Inflammatory macrophage (primary cell): ENCODE results near the gene WARS2.
"Not testable (repeated sequence)": the region's sequence is repeated elsewhere in the genome, so short reads cannot be mapped to it uniquely, and the experiment has no call there.

Source experiments
- DNase-seq, 2 donors: peaks; one replicate each; pipeline ENCODE4 v3.0.0-alpha.2; 2020 to 2022
- total RNA-seq, 18 experiments: gene quantifications; one replicate each; lab custom pipeline; 2026; ENCODE audit warnings: mixed read lengths in 6 of 18, inconsistent platforms in 2 of 18; lab: John Stamatoyannopoulos, UW

WARS2 gene
- 6.5 to 12.6 (median 10.1) reads per million in 18 experiments for total RNA-seq

DNA sequence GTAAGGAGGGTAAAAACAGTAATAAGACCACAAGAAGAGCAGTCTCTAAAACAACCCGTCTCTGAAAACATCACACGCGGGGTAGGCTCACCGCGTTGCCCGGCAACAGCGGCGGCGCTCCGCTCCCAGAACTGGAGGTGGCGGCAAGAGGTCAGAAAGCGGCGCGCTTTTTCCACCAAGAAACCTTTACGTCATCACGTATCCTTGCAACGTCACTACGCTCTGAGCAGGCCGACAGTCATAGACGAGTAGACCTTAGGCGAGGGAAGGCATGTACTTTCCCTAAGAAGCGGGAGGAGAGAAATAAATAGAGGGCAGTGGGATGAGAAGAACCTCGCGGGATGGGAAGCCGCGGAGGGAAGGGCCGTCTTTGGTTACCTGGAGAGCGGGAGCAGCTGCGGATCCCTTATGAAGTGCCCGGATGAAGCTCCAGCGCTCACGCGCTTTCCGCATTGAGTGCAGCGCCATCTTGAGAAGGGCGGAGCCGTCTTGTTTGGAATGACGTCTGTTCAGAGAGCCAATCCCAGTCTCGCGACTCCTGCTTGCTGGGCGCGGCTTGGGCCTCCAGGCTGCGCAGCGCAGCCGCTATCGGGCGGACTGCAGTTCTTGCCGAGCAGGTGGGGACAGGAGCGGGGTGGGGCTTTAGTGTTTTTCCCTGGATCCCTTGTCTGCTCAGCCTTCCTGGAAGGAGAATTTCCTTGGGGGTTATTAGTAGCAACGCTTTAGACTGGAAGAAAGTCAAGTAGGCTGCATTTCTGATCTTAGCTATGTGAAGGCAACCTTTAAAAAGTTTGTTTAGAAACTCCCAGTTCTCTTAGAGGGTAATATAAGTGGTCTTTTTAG lies at the start of gene WARS2:
Gene WARS2 (minus strand): TSS at position 477 of the 843 bp plus-strand sequence. CDS start 9 bp downstream, at position 468.
- peak; percentile 98 for DNase-seq

- DNase-seq: no peak
Observed at GRCh38 chr1:119188926-119189325, 48.5 kb upstream of the WARS2 start.

DNA sequence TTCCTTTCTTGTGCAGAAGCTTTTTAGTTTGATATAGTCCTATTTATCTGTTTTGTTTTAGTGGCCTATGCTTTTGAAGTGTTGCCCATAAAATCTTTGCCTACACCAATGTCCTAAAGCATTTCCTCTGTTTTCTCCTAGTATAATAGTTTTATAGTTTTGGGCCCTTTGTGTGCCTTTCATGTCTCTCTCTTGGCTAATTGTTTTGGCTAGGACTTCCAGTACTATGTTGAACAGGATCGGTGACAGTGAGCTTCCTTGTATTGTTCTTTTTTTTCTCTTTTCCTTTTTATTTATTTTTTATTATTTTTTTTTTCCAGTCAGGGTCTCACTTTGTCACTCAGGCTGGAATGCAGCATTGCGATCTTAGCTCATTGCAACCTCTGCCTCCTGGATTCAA lies 47.0 kb upstream of the WARS2 start:
- no peak for DNase-seq

DNA sequence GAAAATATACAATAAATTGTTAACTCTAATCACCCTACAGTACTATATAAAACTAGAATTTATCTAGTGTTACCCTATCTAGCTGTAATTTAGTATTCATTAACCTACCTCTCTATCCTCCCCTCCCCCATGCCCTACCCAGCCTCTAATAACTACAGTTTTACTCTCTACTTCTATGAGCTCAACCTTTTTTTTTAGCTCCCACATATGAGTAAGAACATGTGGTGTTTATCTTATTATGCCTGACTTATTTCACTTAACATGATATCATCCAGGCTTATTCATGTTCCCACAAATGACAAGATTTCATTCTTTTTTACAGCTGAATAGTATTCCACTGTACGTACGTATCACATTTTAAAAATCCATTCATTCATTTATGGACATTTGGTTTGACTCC lies 46.0 kb upstream of the WARS2 start:
- DNase-seq: no peak

DNA sequence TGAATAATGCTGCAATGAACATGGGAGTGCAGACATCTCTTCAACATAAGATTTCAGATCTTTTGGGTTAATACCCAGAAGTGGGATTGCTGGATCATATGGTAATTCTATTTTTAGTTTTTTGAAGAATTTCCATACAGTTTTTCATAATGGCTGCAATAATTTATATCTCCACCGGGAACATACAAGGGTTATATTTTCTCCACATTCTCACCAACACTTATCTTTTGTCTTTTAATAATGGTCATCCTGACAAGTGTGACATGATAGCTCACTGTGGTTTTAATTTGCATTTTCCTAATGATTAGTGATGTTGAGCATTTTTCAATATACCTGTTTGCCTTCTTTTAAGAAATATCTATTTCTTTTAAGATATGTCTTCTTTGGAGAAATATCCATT lies 44.5 kb upstream of the WARS2 start:
- DNase-seq: no peak

GRCh38 chr1:119181218-119181617 lies 40.8 kb upstream of the WARS2 start:
- DNase-seq: no peak

GRCh38 chr1:119179051-119179450 lies 38.6 kb upstream of the WARS2 start:
- DNase-seq: no peak

- not testable (repeated sequence) for DNase-seq
Observed at GRCh38 chr1:119172927-119173326, 32.5 kb upstream of the WARS2 start.

DNA sequence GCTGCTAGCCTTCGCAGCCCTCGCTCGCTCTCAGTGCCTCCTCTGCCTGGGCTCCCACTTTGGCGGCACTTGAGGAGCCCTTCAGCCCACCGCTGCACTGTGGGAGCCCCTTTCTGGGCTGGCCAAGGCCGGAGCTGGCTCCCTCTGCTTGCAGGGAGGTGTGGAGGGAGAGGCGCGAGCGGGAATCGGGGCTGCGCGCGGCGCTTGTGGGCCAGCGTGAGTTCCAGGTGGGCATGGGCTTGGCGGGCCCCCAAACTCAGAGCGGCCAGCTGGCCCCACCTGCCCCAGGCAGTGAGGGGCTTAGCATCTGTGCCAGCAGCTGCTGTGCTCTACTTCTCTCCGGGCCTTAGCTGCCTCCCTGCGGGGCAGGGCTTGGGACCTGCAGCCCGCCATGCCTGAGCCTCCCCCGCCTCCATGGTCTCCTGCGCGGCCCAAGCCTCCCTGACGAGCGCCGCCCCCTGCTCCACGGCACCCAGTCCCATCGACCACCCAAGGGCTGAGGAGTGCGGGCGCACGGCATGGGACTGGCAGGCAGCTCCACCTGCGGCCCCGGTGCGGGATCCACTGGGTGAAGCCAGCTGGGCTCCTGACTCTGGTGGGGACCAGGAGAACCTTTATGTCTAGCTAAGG lies 31.0 kb upstream of the WARS2 start:
- not testable (repeated sequence) for DNase-seq

DNA sequence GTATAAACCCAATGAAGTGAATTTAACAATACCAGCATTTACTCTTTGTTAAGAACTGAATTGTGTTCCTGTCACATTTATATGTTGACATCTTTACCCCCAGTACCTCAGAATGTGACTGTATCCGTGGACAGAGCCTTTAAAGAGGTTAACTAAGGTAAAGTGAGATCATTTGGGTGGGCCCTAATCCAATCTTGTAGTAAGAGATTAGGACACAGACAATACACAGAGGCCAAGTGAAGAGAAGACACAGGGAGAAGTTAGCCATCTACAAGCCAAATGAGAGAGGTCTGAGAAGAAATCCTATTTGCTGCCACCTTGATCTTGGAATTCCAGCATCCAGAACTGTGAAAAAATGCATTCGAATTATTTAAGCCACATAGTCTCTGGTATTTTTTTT lies 22.9 kb upstream of the WARS2 start:
- no peak for DNase-seq

GRCh38 chr1:119160866-119161265 lies 20.4 kb upstream of the WARS2 start:
- no peak for DNase-seq

DNA sequence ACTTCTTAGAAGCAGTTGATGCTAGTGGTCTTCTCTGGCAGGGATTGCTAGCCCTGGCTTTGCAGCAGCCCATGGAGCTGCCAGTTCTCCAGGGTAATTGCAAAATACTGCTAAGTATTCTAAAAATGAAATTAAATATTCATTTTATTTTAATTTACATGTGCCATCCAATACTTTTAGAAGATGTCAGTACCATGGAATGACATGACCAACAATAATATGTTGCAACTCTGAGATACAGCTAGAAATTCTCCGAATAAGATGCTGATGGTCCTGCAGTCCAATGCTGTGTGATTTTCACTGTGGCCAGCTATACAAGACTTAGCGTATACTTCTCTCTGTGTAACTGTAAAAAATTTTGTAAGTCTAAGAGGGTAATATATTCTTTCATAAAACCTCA lies 20.0 kb upstream of the WARS2 start:
- no peak for DNase-seq

DNA sequence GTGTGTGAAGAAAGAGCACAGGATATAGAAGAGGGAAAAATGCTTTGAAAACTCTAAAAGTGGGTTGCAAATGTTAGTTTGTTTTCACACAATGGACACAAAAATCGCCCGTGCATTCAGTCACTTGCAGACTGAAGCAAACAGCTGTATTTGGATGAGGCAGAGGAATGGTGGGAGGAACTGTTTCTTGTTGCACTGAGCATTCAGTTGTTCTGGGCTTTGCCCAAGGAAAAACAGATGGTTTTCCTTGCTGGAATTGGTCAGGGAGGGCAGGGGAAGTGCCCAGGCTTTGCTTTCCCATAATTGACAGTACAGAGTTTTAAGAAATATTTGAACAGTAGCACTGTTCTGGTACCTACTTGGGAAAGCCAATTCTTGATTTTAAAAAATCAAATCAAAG lies 19.5 kb upstream of the WARS2 start:
- no peak for DNase-seq

- no peak for DNase-seq
Observed at GRCh38 chr1:119159111-119159510, 18.7 kb upstream of the WARS2 start.

- DNase-seq: not testable (repeated sequence)
Observed at GRCh38 chr1:119156761-119157160, 16.3 kb upstream of the WARS2 start.

DNA sequence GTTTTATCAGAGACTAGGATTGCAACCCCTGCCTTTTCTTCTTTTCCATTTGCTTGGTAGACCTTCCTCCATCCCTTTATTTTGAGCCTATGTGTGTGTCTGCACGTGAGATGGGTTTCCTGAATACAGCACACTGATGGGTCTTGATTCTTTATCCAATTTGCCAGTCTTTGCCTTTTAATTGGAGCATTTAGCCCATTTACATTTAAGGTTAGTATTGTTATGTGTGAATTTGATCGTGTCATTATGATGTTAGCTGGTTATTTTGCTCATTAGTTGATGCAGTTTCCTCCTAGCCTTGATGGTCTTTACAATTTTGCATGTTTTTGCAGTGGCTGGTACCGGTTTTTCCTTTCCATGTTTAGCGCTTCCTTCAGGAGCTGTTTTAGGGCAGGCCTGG lies 14.6 kb upstream of the WARS2 start:
- not testable (repeated sequence) for DNase-seq

DNA sequence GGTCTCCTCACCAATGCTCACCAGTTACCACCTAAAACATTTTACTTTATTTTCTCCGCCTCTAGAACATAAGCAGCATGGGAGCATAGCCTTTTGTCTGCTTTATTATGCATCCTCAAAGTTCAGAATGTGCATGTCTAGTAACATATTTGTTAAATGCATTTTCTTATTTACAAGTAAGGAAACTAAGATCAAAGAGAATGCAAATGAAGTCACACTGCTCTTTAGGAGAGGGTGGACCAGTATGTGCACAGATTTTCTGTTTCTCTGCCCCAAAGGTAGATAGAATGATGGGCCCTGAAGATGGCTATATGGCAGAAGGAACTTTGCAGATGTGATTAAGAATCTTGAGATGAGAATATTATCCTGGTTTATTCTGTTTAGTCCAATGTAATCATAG lies 9.7 kb upstream of the WARS2 start:
- no peak for DNase-seq

- DNase-seq: no peak
Observed at GRCh38 chr1:119147661-119148090, 7.2 kb upstream of the WARS2 start.

GRCh38 chr1:119146466-119146865 lies 6.0 kb upstream of the WARS2 start:
- DNase-seq: no peak

DNA sequence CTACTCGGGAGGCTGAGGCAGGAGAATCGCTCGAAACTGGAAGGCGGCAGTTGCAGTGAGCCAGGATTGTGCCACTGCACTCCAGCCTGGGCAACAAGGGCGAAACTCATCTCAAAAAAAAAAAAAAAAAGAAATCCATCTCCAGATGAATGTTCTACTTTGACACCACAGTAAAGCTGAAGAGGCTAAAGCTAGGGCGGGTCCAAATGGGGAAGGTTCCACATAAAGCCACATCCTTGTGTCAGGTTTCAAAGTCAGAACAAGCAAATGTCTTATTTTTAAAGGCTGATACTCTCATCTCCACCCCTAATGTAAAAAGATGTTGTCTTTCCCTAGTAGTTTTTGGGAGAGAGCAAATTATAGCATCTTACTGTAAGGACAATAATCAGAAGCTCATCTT lies 4.4 kb upstream of the WARS2 start:
- no peak for DNase-seq

GRCh38 chr1:119143706-119144105 lies 3.3 kb upstream of the WARS2 start:
- no peak for DNase-seq

DNA sequence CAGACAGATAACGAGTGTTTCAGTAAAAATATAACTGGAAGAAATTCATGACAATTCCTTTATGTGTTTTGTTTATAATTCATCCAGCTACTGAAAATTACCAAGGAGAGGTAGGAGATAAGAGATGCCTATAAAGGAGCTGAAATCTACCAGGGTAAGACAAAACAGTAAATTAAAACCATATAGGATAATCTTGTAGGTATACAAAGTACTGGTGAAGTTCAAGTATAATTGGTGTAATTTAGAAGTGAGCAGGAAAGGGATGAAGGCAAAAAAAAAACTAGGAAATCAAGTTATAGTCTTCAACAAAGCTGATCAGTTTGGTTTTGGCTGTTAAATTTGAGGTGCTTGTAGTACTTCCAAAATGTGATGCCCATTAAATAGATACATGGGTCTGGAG lies 1.2 kb upstream of the WARS2 start:
- no peak for DNase-seq

DNA sequence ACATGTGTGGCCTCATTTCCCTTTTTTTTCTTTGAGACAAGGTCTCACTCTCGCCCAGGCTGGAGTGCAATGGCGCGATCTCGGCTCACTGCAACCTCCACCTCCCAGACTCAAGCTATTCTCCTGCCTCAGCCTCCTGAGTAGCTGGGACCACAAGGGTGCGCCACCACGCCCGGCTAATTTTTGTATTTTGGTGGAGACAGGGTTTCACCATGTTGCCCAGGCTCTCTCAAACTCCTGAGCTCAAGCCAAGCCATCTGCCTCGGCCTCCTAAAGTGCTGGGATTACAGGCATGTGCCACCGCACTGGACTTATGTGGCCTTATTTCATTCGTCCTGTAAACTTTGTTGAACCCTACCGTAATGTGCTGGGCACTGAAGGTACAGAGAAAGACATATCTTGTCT lies 569 bp upstream of the WARS2 start:
- DNase-seq: peak; percentile 5 to 7

DNA sequence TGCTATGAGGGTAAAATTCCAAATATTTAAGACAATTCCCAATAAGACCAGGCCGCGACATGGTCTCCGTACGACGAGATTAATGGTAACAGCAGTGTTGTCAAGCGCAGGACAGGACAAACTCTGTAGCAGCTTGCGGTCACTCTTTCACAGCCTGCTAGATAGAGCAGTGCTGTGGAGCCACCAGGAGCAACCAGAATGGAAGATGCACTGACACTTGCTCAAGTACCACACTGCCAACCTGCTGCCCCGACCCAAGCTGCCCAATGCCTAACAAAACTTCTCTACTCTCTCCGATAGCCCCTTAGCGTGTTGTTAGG lies 636 bp downstream of the WARS2 start:
- DNase-seq: no peak
